T1000 (cell line): ENCODE data around the gene RTN1.
A peak's percentile ranks its signal among the peaks of the same experiment; 100 is the strongest.

Experiments
- DNase-seq: peaks from one replicate; lab custom pipeline; 2025; ENCODE audit warnings: mixed read lengths; lab: John Stamatoyannopoulos, UW

RTN1 gene, protein sequence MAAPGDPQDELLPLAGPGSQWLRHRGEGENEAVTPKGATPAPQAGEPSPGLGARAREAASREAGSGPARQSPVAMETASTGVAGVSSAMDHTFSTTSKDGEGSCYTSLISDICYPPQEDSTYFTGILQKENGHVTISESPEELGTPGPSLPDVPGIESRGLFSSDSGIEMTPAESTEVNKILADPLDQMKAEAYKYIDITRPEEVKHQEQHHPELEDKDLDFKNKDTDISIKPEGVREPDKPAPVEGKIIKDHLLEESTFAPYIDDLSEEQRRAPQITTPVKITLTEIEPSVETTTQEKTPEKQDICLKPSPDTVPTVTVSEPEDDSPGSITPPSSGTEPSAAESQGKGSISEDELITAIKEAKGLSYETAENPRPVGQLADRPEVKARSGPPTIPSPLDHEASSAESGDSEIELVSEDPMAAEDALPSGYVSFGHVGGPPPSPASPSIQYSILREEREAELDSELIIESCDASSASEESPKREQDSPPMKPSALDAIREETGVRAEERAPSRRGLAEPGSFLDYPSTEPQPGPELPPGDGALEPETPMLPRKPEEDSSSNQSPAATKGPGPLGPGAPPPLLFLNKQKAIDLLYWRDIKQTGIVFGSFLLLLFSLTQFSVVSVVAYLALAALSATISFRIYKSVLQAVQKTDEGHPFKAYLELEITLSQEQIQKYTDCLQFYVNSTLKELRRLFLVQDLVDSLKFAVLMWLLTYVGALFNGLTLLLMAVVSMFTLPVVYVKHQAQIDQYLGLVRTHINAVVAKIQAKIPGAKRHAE

DNA sequence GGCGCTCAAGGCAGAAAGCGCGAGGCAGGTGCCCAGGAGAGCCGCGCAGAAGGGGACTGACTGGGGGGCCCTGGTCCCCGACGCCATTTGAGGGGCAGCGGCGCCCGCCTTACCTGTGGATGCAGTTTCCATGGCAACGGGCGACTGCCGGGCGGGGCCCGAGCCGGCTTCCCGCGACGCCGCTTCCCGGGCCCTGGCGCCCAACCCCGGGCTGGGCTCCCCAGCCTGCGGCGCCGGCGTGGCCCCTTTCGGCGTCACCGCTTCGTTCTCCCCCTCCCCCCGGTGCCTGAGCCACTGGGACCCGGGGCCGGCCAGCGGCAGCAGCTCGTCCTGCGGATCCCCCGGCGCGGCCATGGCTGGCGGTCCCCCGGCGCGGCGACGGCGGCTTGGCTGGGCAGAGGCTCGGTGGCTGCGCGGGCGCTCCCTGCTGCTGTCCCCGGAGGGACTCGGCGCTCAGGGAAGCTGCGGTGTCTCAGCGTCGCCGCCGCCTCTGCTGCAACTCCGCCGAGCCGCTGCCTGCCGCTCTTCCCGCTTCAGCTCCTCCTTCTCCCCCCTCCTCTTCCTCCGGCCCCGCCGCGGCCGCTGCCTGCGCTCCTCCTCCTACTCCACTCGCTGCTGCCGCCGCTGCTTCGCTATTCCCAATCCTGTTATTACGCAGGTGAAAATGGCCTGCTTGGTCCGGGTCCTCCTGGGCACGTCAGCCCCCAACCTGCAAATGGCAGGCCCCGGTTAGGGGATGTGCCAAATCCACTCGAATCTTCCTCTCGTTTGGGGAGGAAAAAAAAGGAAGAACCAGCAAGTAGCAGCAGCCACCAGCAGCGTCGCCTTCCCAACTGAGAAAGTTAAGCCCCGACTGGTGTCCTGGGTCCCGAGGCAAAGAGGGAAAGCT, at the start of gene RTN1:
TSS of gene RTN1 (minus strand) at position 500 of the 889 bp plus-strand sequence. CDS start at position 354, 146 bp downstream.
- DNase-seq, result peak; percentile 49

DNA sequence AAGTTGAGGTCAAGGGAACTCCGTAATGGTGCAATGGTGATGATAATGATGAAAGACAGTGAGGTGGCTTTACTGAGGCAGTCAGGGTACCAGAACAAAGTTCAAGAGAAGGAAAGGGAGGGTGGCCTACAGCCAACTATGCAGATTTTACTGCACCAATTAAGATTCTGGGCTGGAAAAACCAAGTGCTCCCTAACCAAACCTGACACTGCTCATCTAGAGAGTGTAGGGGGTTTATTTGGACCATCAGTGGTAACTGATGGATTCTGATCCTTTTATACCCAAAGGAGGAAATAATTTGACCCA, 49.8 kb upstream of the RTN1 start:
- DNase-seq, result no peak

DNA sequence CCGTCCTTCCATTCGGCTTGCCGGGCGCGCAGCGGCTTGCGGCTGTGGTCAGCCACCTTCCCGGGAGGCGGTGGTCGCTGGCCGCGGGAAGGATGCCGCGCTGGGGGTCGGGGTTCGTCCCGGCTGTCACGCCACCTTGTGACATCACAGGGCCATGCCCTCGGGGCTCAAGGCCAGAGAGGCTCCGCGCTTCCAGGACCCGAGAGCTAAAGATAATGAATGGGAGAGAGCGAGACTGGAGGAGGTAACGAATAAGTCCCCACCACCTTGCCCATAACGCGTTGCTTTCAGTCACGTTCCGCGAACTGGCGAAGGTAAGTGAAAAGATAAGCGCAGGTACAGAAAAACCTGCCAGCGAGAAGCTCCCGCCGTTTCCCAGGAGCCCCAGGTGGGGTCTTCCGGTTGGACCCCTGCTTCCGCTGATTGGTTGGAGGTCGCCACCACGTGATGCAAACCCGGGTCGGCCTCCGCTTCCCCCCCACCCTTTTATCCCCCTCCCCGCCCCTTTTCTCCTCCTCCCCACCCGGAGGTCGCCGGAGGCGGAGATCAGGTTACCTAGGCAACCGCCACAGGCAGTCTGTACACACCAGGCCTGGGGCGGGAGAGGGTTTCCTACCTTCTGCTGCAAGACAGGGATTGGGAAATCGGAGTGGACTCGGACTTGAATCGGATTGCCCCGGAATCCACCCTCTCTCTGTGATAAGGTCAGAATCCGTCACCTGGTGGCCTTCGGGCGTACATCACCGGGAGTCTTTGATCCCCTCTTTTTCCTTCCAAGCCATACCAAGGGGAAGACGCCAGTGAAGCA, 49.2 kb upstream of the RTN1 start, which contains the start of gene LRRC9:
TSS of gene LRRC9 (plus strand) at position 575 of the 808 bp plus-strand sequence.
- no peak for DNase-seq

DNA sequence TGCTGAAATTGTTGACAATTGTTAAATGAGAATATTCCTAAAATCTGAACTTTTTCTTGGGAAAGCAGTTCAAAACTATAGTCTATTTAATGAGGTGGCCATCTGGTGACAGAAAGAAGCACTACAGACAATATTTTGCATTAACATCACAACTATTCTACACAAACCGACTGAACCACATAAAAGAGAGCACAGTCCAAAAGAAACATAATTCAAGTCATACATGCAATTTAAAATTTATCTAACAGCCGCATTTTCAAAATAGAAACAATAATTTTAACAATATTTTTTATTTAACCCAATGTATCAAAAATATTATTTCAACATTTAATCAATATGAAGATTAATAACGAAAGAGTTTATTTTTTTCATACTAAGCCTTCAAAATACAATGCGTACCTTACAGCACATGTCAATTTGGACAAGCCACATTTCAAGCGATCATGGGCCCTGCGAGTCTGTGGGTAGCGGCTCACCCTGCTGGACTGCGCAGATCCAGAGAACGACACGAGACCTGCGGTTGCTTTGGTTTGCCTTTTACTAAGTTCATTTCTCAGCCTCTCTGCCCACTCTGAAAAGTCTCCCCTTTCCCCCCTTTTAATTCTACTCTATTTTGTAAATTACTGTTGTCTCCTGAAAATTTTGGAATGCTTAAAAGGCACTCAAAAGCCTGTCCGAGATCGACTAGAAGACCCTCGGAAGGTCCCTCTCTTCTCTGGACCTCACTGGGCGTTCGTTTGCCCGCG, 48.4 kb upstream of the RTN1 start:
- DNase-seq, result no peak

DNA sequence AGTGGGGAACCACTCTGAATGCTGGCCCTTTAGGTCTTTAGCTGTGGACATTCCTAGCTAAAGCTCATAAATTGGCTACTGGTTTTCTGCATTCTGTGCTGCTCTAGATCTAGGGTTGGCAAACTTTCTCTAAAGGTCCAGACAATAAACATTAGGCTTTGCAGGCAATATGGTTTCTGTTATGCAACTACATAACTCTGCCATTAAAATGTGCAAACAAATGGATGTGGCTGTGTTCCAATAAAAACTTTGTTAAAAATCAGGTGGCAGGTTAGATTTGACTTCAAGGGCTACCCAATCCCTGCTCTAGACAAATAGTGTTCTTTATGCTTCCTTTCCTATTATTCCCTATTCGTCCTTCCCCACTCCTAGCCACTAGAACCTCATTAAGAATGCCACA, 42.6 kb upstream of the RTN1 start:
- no peak for DNase-seq

DNA sequence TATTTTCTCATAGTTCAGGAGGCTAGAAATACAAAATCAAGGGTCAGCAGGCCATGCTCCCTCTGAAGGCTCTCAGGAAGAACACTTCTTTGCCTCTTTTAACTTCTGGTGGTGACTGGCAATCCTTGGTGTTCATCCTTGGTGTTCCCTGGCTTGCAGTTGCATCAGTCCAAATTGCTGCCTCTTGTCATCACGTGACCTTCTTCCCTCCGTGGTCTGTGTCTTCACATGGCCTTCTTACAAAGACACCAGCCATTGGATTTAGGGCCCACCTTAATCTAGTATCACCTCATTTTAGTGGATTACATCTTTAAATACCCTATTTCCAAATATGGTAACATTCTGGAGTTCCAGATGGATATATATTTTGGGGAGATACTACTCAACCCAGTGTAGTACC, 41.9 kb upstream of the RTN1 start:
- no peak for DNase-seq

DNA sequence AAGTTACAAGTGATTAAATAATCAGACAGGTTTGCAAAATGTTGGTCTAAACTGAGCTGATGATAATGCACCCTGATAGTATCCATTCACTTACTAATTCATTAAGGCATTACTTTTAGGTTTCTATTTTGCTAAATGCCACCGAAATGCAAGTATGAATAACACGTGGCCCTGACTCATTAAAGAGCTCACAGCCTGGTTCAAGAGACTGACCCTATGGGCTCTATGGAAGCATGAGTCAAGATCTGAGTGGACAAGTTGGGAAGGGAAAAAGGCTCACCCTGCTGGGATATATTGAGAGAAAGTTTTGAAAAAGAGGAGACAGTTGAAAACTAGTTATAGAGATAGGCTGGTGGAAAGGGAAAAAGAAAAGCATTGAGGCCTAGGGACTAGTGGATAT, 34.6 kb upstream of the RTN1 start:
- DNase-seq, result no peak

DNA sequence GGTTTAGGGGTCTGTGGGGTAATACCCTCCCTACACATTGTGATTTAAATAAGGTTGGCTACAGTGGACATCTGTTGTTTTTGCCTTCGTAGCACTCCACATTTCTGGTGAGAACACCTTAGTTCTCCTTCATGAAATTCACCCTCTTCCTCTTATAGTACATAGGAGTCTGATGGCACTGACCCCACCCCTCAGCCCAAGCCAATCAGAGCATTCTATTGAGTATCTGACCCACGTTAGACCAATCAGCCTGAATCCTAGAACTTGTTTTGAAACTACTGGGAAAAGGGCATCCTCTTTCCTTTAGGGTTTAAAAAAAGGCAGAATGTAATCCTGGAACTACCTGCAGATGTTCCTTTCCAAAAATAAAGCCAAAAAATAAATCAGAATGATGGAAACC, 33.6 kb upstream of the RTN1 start:
- no peak for DNase-seq

DNA sequence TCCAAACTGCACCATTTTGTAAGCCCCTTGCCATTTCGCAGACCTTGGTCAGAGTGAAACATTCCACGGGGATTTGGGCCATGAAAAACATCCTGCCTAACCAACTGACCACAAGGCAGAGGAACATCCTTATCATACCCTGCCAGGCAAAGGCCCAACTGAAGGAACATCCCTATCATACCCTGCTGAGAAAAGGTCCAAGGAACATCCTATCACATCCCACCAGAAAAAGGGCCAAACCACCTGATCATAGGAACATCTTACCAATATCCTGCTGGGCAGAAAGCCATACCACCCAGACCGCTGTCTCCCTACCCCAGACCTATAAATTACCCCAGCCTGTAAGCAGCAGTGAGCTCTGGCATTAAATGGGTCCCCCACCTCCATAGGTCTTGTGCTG, 30.0 kb upstream of the RTN1 start:
- DNase-seq, result no peak

DNA sequence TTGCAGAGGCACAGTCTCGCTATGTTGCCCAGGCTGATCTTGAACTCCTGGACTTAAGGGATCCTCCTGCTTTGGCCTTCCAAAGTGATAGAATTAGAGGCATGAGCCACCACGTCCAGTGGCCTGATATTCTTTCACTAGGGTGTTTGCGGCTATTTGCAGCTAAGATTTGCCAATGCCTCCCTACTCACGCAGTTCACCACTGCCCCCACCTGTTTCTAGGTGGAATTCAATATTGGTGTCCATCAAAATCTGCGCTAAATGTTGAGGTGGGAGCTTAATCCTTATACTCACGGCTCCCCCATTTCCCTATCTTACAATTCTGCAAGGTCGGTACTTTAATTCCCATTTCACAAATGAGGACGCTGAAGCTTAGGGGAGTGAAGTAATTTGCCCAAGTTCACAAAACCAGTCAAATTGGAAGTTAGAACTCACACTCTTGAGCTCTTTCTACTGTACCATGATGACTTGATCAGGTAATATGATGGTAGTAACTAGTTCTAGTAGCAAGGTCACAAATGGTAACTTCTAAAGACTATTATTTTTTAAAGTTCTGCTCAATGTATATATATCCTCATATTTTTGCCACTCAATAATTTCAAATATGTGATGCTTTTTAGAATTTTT, 27.3 kb upstream of the RTN1 start:
- no peak for DNase-seq

DNA sequence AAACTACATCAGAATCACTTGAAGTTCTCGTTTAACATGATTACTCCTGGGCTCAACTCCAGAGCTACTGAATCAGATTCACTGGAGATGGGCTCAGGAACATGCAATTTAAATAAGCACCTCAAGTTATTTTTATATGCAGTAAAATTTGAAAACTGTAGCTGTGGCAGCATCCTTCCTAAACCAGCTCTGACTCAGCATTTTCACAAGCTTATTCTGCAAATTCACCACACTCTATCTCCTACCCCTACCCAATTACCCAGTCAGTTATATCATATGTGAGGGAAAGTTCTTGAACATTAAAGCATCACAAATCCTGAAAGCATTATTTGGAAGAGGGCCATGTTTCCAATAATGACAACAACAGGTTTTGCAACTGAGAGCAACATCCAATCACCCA, 25.1 kb upstream of the RTN1 start:
- DNase-seq, result no peak

DNA sequence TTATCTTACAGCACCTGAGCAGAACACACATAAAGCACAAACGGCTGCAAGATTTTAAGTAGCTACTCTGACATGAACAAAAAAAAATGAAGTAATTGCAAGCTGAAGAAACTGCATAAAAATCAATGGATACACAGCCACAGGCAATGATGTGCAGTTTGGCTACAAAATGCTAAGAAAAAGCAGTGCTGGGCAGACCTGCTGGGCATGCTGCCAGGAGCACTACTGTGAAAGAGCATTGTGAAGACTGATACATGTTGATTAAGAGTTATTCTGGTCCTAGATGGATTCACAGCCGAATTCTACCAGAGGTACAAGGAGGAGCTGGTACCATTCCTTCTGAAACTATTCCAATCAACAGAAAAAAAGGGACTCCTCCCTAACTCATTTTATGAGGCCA, 20.1 kb upstream of the RTN1 start:
- DNase-seq, result no peak

DNA sequence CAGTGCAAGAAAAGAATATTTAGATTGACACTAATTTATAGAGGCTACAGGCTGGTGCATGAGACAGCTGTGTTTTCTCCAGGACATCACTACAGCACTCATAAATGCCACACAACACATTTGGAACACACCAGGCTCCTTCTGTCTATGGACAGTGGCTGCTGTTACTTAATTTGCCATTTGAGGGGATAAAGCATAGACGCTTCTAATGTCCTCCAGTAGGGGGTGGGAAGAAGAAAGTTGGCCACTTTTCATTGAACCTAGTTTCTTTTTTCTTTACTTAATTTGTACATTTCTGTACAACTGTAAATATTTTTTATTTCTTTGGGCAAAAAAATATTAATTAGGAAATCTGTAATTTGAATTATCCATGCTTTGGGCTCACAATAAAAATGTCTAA, 12.4 kb upstream of the RTN1 start:
- DNase-seq, result no peak

DNA sequence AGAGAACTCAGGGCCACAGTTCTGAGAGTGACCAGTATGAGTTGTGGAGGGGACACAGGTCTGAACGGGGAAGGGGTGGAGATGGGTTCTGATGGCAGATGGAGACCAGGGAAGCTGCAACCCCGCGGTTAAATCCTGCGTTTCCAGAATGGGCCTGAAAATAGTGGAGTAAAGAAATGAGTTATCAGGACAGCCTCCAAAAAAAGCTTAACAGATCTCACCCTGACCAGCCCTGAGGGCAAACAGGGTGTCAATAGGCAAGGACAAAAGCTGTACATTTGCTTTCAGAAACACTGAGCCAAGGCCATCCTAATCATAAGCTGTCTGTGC, 555 bp upstream of the RTN1 start:
- no peak for DNase-seq

DNA sequence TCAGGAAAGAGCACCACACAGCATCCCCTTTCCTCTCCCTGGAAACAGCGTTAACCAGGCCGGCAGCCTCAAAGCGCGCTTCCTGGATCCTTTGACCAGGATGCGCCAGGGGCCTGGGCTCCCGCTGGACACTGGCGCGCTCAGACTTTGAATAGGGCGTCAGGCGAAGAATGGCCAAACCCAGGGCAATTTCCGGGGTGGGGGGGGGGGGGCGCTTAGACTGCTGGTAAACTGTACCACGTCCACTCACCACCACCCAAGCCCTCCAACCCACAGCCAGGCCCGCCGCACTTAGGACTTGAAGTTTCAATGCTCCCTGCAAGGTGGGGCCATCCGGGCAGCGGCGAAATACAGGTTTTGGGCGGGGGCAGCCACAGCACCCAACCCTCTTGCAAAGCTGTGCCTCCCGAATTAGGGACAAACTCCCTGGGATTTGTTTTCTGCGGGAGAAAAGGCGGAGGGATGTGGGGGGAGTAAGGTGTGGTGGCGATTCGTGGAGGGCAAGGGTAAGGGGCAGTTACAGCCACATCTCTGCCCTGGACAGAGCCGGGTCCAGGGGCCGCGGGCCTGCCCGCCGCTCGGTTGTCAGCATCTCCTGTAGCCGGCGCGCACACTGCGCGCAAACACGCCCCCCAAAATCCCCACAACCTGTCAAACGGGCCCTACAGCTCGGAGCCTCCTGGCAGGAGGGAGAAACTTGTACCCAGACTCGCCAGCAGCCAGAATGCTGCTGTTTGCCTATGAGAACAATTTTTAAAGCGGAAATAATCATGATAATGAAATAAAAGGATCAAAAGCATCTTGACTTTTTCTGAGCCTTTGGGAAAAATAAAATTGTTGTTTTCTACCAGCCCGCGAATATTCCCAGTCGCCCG, 958 bp downstream of the RTN1 start:
- DNase-seq, result no peak

DNA sequence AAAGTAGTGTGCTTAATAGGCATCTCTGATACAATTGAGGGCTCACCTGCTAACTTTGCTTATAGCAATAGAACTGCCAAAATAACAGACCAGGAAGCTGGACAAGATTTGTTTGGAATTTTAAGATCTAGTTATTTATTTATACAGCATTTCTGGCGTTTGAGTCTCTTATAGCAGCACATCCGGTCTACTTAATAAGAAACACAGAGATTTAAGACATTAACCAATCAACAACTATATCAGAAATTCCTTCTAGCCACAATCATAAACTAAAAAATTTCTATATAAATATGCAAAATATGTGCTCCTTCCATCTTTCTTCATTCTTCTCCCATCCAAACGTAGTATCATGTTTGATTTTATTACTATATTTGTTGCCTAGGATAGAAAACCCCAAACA, 2.6 kb downstream of the RTN1 start:
- DNase-seq, result no peak

DNA sequence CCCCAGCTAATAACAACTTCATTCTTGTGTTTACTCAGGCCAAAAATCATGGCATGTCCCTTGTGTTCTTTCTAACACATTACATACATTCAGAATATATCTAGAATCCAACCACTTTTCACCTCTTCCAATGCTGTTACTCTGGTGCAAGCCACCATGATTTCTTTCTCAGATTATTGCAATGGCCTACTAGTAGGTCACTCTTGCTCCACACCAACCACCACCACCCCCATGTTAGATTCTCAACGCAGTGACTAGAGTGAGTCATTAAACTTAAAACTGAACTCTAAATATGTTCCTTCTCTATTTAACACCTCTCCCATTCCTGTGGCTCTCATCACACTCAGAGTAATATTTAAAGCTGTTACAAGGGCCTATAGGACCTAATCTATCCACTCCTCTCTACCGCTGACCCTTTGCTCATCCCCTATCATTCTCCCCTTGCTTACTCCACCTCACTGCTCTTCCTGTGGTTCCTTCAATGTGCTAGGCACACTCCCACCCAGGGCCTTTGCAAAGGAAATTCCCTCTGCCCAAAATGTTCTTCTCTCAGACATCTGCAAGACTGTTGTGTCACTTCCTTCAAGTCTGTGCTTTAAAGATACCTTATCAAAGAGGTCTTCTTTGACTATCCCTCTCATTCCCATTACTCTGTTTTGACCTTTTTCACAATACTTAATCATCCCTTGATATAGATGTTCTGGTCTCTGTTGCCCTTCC, 6.6 kb downstream of the RTN1 start:
- DNase-seq, result no peak

DNA sequence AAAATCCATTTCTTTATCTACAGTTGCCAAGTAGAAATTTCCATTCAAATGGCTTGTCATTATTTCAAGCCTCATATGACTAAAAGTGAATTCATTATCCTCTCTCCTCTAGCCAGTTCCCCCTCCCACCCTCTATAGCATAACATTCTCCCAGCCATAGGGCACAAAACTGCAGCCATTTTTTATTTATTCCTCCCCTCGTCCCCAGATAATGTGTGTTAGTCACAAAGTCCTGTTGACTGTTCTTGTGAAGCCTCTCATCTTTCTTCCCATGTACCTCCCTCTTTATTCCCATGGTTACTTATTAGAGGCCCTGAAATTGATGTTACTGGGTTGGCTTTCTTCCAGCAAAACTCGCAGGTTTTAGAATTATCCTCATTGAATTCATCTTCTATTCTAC, 13.2 kb downstream of the RTN1 start:
- DNase-seq, result no peak

DNA sequence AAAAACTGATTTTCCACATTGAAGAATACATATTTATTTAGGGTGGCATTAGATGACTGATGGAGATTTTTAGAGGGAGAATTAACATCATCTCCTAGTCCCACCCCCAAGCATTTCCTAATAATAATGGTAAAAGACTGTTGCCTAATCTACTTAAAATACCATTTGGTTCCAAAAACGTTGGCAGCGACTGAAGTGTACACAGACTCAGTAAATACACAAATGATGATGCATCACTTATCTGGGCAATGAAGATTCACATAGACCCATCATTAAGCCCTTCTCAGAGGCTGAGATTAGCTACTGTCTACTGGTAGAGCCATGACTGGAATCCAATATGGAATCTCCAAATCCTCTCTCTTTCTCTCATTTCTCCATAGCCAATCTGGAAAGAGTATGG, 18.2 kb downstream of the RTN1 start:
- DNase-seq, result no peak
